Bronchial epithelial cell (primary cell): ENCODE measurements around the gene MARK2. TPM values are rescaled to one million over a fixed set of nuclear protein-coding genes. Genes with fewer than 3 reads are reported as not detected.
A peak's percentile ranks its signal among the peaks of the same experiment; 100 is the strongest.

Experiments
- DNase-seq: peaks from one replicate; pipeline ENCODE4 v3.0.0-alpha.2; 2010; ENCODE audit warnings: low read depth
- FAIRE-seq: peaks from 2 replicates; lab custom pipeline; 2011; peaks lifted over from hg19 to GRCh38; lab: Jason Lieb, UNC
- H3K27me3 ChIP-seq: 2 replicates; pipeline ENCODE4 v1.5.1; 2011; ENCODE audit warnings: low read length; ENCODE audit not compliant: control insufficient read depth, insufficient read depth
- H3K36me3 ChIP-seq: 2 replicates; pipeline ENCODE4 v1.5.1; 2011; ENCODE audit warnings: low read length; ENCODE audit not compliant: control insufficient read depth, insufficient read depth
- H3K4me3 ChIP-seq: 2 replicates; pipeline ENCODE4 v1.5.1; 2011; ENCODE audit warnings: mild to moderate bottlenecking, low read depth, low read length, control low read depth
- CTCF ChIP-seq: IDR thresholded peaks from 2 replicates; pipeline ENCODE4 v1.5.1; 2011; ENCODE audit warnings: mild to moderate bottlenecking, moderate library complexity, low read length, control low read depth, inconsistent platforms; ENCODE audit not compliant: insufficient read depth, severe bottlenecking
- total RNA-seq: library from RNA; depleted of rRNA; stranded (reverse); fragments of >200 nt; gene quantifications from 2 replicates; pipeline ENCODE4 v1.2.1, GENCODE V29; 2014

The MARK2 gene
- total RNA-seq, 1 donor from 2014 or later: 10.5 TPM

DNA sequence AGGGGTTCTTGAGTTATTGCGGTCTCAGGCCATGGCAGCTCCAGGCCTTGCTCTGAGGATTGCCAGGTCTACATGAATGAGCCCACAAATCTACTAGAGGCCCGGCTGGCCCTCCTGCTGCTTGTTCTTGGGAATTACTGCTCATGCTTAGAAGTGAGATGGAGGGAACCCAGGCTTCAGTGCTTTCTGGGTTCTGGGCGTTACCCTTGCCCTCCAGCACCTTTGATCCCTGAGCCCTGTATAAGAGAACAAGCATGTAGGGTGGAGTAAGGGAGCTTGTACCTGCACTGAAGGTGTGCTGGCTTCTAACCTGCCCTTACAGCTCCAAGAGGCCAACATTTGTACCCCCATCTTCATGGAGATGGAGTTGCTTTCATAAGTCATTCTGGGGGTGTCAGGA is 103.9 kb downstream of the MARK2 start:
- FAIRE-seq (no peak), DNase-seq (no peak)
- no peaks in the 10 kb centered on the region for H3K27me3 ChIP-seq
- peaks cover 6% of the 10 kb centered on the region for H3K36me3 ChIP-seq
- H3K4me3 ChIP-seq: no peak overlapping the region
- no peak for TF ChIP-seq CTCF

- Histone ChIP-seq H3K36me3 (peaks cover 6% of the 10 kb centered on the region), H3K4me3 (no peak overlapping the region), H3K27me3 (no peaks in the 10 kb centered on the region)
- FAIRE-seq: no peak
- DNase-seq: no peak
- no peak for TF ChIP-seq CTCF
Observed at GRCh38 chr11:63944987-63945386, 106.1 kb downstream of the MARK2 start.

DNA sequence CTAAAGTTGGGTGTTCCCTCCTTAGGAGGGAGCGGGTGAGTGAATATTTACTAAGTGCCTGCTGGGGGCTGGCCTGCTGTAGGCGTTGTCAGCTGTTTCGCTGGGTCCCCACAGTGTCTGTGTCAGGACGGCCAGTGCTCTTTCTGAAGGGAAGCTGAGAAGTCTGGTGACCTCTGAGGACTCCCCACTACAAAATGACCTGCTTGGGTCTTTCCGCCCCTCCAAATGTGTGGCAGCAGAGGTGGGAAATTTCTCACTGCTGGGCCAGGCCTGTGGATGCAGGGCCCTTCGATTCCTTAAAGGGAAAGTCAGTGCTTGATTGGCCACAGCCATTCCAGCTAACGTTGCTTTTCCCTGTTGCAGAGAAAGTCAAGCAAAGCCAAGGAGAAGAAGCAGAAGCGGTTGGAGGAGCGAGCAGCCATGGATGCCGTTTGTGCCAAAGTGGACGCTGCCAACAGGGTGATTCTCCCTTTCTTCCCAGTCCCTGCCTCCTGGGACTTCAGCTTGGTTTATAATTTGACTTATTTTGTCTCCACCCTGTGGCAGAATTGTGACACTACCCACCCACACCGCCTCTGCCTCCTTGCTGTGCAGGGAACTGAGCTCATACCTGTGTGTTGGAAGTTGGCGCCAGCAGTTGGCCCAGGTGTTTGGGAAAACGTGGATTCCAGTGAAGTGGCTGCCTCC is 106.7 kb downstream of the MARK2 start:
- DNase-seq (peak; percentile 65), FAIRE-seq (no peak)
- peaks cover 6% of the 10 kb centered on the region for H3K36me3 ChIP-seq

DNA sequence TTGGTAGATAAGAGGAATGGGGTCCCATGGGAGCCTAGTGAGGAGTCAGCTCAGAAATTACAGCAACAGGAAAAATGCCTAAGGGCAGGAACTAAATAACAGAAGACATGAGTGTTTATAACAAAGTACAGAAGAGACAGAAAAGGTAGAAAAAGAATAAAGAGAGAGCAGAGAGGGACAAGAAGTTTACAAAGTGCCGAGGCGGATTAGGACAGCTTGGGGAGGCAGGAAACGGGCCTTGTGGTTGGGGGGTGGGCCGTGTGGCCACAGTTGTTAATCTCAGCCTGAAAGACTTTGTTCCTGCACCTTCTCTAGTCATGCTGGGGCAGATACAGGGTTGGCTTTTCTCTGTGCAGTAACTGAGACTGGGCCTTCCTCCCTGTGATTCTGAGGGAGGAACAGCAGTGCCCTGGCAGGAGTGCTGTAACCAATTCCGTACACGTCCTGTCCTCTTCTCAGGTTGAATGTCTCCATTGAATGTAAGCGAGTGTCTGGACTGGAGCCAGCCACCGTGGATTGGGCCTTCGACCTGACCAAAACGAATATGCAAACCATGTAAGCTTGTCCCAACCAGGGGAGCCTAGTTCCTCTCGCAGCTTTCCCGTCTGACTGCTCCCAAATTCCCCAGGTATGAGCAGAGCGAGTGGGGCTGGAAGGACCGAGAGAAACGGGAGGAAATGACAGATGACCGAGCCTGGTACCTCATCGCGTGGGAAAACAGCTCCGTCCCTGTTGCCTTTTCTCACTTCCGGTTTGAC is 113.0 kb downstream of the MARK2 start:
- no peak for FAIRE-seq
- Histone ChIP-seq H3K27me3 (no peaks in the 10 kb centered on the region), H3K4me3 (no peak overlapping the region), H3K36me3 (peaks cover 3% of the 10 kb centered on the region)
- peak; percentile 6 for DNase-seq
- TF ChIP-seq CTCF: no peak

More for the DNA sequence above, 106.7 kb downstream of the MARK2 start:
- peak; percentile 68 for TF ChIP-seq CTCF
- Histone ChIP-seq H3K27me3 (no peaks in the 10 kb centered on the region), H3K4me3 (no peak overlapping the region)

DNA sequence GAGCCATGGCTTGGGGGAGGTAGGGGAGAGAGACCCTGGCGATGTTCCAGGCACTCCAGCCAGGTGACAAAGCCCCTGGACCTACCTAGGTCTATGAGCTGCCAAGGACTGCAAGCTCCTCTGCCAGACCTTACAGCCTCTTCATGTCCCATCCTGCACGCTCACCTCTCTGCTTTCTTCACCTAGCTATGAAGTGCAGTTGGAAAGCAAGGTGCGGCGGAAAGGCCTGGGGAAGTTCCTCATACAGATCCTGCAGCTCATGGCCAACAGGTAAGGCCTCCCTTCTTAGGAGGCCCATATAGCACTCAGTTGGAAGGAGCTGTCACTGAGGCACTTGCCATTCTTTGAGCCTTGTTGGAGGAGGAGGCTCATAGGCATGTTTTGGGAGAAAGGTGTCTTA is 113.7 kb downstream of the MARK2 start:
- no peak for TF ChIP-seq CTCF
- FAIRE-seq (no peak), DNase-seq (no peak)
- peaks cover 3% of the 10 kb centered on the region for H3K36me3 ChIP-seq
- H3K4me3 ChIP-seq: no peak overlapping the region
- H3K27me3 ChIP-seq: no peaks in the 10 kb centered on the region
